ENCODE data around the gene PRSS21. TPM values are rescaled to one million over a fixed set of nuclear protein-coding genes. Genes with fewer than 3 reads are reported as not detected.

PRSS21 gene
- total RNA-seq, 2 donors from 2014 or later, result 1.1 to 2.6 TPM

DNA sequence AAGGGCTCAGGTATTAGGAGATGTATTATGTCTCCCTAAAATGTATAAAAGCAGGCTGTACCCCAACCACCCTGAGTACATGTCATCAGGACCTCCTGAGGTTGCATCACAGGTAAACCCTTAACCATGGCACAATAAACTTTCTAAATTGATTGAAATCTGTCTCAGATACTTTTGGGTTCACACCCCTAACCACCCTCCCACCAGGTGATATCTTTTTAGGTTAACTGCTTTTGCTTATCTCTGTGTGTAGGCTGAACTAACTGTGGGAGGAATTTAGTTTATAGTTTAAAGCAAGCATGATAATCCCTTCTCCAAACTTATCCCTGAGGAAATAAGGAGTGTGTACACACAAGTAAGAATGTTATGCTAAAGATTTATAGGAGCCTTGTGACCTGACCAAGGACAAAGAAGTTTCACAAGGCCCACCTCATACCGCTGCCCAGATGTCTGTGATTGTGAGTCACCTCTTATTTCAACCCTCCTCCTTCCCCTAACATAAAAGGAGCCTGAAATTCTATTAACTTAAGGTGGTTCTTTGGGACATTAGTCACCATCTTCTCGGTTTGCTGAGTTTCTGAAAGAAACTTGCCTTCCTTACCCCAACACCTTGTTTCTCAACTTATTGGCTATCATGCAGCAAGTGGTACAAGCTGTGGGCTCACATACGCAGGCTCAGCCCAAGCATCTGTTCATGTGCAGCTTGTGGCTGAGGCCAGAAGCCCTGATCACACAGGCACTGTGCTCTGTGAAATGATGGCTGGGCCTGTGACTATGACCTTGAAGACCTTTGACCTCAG, 29.7 kb downstream of the PRSS21 start:
- intact Hi-C loops (cut with DNase I), result no loop called here
- TF ChIP-seq, protein P1, sequence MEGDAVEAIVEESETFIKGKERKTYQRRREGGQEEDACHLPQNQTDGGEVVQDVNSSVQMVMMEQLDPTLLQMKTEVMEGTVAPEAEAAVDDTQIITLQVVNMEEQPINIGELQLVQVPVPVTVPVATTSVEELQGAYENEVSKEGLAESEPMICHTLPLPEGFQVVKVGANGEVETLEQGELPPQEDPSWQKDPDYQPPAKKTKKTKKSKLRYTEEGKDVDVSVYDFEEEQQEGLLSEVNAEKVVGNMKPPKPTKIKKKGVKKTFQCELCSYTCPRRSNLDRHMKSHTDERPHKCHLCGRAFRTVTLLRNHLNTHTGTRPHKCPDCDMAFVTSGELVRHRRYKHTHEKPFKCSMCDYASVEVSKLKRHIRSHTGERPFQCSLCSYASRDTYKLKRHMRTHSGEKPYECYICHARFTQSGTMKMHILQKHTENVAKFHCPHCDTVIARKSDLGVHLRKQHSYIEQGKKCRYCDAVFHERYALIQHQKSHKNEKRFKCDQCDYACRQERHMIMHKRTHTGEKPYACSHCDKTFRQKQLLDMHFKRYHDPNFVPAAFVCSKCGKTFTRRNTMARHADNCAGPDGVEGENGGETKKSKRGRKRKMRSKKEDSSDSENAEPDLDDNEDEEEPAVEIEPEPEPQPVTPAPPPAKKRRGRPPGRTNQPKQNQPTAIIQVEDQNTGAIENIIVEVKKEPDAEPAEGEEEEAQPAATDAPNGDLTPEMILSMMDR (IDR thresholded peaks at IDR 0.05), result no peak
- Histone ChIP-seq H3K4me3 (no peak overlapping the region), H3K9me3 (no peaks in the 10 kb centered on the region), H3K27ac (peak overlapping the region; percentile 36), H3K9ac (ENCODE audit: low read depth in 2 of 2, low read length in 2 of 2) (no peak overlapping the region), H3K36me3 (no peaks in the 10 kb centered on the region), H3K27me3 (no peaks in the 10 kb centered on the region), H3K4me1 (no peaks in the 10 kb centered on the region)
- no peak for DNase-seq

DNA sequence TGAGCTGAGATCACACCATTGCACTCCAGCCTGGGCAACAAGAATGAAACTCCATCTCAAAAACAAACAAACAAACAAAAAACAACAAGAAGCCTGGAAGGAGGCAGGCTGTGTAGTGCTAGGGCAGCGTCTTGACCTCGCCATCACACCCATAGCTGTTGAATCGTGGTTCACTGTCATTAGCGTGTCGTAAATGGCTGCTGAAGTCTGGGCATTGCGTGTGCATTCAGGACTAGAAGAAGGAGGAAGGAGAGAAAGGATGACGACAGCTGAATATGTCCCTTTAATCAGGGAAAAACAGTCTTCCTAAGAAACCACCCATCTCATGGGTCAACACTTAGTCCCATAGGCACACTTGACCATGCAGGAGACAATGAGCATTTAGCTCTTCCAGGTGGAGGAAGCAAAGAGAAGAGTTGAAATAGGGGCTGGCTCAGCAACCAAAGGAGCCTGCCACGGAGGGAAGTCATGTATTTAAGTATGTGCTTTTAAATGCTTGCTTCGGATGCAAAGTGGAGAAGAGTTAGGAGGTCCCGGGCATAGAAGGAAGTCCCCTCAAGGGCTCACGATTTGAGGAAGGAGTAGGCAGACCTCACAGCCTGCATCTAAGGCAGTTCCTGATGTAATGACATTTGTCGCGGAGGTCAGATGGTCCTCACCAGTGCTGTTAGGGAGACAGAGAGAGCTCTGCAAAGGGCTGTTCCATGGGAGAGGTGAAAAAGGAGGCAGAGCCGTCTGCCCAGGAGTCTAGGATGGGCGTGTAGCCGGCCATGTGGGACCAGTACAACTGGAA, 32.1 kb downstream of the PRSS21 start:
- TF ChIP-seq, protein P1 (IDR thresholded peaks at IDR 0.05), result no peak
- no peaks in the 10 kb centered on the region for H3K4me1 ChIP-seq
- DNase-seq, result no peak
- no peak overlapping the region for H3K27ac ChIP-seq
- intact Hi-C loops (cut with DNase I), result no loop called here
- H3K9me3 ChIP-seq, result no peaks in the 10 kb centered on the region
- no peak overlapping the region for H3K9ac ChIP-seq (ENCODE audit: low read depth in 2 of 2, low read length in 2 of 2)
- H3K4me3 ChIP-seq, result no peak overlapping the region
- no peaks in the 10 kb centered on the region for H3K36me3 ChIP-seq
- H3K27me3 ChIP-seq, result peaks cover 4% of the 10 kb centered on the region

DNA sequence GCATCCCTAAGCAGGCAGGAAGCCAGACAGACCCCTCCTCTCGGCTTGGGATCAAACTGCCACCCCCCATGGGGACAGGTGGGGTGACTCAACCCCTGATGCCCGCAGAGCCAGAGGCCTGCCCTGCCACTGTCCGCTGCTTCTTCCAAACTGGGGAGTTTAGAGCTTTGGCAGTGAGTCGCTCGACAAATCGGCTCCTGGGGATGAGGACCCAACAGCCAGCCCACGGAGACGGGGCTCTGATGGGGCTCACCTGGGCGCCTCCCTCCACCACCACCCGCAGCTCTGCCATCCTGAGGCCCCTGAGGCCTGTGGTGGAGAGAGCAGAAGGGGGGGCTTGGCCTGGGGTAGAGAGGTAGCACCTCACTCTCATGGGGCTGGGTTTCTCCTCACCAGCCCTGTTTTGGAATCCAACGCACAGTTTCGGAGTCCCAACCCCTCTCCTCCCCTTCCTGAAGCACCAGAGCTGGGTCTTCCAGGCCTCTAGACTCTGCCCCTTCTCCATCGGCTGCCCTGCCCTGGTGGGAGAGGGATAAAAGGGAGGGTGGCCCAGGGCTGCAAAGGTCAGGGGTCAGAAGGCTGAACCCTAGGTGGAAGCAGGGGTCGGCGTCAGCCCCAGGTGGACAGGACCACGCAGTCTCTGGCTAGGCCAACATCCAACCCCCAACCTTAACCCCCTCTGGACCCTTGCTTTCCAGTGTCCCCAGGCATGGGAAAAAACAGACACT, 35.1 kb downstream of the PRSS21 start:
- Histone ChIP-seq H3K4me1 (no peaks in the 10 kb centered on the region), H3K9me3 (no peaks in the 10 kb centered on the region), H3K4me3 (no peak overlapping the region), H3K27me3 (peaks cover 4% of the 10 kb centered on the region), H3K36me3 (no peaks in the 10 kb centered on the region), H3K9ac (ENCODE audit: low read depth in 2 of 2, low read length in 2 of 2) (no peak overlapping the region), H3K27ac (no peak overlapping the region)
- no peak for DNase-seq
- TF ChIP-seq, protein P1 (IDR thresholded peaks at IDR 0.05), result no peak
- intact Hi-C loops (cut with DNase I), result no loop called here

DNA sequence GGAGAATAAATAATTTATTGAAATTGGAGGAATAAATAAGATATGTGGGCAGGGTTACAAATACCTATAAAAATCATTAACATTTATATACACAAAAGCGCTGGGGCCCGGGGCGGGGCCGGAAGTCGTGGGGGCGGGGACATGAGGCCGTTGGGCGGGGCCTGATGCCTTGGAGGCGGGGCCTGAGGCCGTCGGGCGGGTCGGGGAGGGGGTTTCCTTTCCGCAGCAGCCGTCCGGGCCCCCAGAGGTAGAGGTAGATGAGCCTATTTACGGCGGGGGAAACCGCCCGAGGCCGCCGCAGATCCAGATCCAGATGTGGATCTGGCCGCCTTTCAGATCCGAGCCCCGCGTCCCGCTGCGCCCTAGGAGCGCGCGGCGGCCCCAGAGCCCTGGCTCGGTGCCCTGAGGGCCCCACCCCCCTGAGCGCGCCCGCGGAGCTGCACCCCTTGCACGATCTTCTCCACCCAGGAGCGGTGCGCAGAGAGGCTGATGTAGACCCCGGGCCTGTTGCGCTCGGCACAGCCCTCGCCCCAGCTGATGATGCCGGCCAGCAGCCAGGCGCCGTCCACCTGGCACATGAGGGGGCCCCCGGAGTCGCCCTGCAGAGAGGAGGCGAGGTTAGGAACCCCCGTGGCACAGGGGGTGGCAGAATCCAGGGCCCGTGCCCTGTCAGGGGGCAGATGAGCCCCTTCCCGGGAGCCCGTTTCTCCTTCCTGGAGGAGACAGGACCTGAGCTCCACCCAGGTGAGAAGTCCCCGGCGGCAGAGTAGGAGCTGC, 35.9 kb downstream of the PRSS21 start:
- Histone ChIP-seq H3K27ac (no peak overlapping the region), H3K4me1 (no peaks in the 10 kb centered on the region), H3K4me3 (no peak overlapping the region), H3K27me3 (peaks cover 4% of the 10 kb centered on the region), H3K36me3 (no peaks in the 10 kb centered on the region), H3K9me3 (no peaks in the 10 kb centered on the region), H3K9ac (ENCODE audit: low read depth in 2 of 2, low read length in 2 of 2) (no peak overlapping the region)
- TF ChIP-seq, protein P1 (IDR thresholded peaks at IDR 0.05), result no peak
- intact Hi-C loops (cut with DNase I), result no loop called here
- no peak for DNase-seq

Data from colonic mucosa (tissue), 4 donors.